GM10248 (cell line): ENCODE data around the gene PYURF.

Experiments
- CTCF ChIA-PET: fragments of 300-600 bp; sonication (Branson Sonifier 250); formaldehyde crosslinking; extraction: SDS; loops from one replicate; lab custom pipeline; 2021; ENCODE audit warnings: antibody characterized with exemption; lab: Yijun Ruan, JAX
- POLR2A ChIA-PET: fragments of 350-650 bp; sonication (Branson Sonifier 250); formaldehyde crosslinking; extraction: SDS; loops from one replicate; lab custom pipeline; 2020; ENCODE audit warnings: antibody characterized with exemption; lab: Yijun Ruan, JAX
- DNase-seq: peaks from one replicate; pipeline ENCODE4 v3.0.0; 2012; ENCODE audit errors: extremely low spot score
- CTCF ChIP-seq: IDR thresholded peaks from 2 replicates; pipeline ENCODE4 v1.5.1; 2012; ENCODE audit warnings: mild to moderate bottlenecking, low read depth; ENCODE audit errors: extremely low read depth, missing control alignments, control extremely low read depth

Gene PYURF

GRCh38 chr4:88514557-88515511 is 8.7 kb downstream of the PYURF start:
- DNase-seq, result no peak
- CTCF ChIA-PET, result interaction anchor here (0.6 to 12.8 kb wide), 45 partner anchors 8 to 662 kb away, joined by 3 to 266 read pairs (median 5); partner anchors contain the start of genes HERC5, HERC6, PPM1K and PYURF
- POLR2A ChIA-PET, result no interaction called here
- TF ChIP-seq CTCF, result no peak

- ChIA-PET POLR2A (interaction anchor here (0.5 kb wide), 1 partner anchor 223 kb away, joined by 3 read pairs; no protein-coding TSS in a partner anchor), CTCF (interaction anchor here (0.7 to 3.3 kb wide), 4 partner anchors 142 to 478 kb away, joined by 3 to 9 read pairs (median 4); no protein-coding TSS in a partner anchor)
- TF ChIP-seq CTCF, result no peak
- DNase-seq, result no peak
Measured at GRCh38 chr4:88511236-88511635, 12.3 kb downstream of the PYURF start.

- ChIA-PET POLR2A (no interaction called here), CTCF (interaction anchor here (1.0 kb wide), 1 partner anchor 284 kb away, joined by 3 read pairs; no protein-coding TSS in a partner anchor)
- no peak for DNase-seq
- TF ChIP-seq CTCF, result no peak
Measured at GRCh38 chr4:88503344-88503743, 20.2 kb downstream of the PYURF start.

- no peak for TF ChIP-seq CTCF
- CTCF ChIA-PET, result no interaction called here
- POLR2A ChIA-PET, result no interaction called here
- no peak for DNase-seq
Measured at GRCh38 chr4:88497859-88498409, 25.6 kb downstream of the PYURF start.

- ChIA-PET POLR2A (no interaction called here), CTCF (interaction anchor here (1.0 kb wide), 1 partner anchor 19 kb away, joined by 3 read pairs; no protein-coding TSS in a partner anchor)
- DNase-seq, result no peak
- TF ChIP-seq CTCF, result no peak
Measured at GRCh38 chr4:88489100-88489761, 34.3 kb downstream of the PYURF start.

GRCh38 chr4:88481537-88481936 is 42.0 kb downstream of the PYURF start:
- CTCF ChIA-PET, result interaction anchor here (0.9 to 1.9 kb wide), 3 partner anchors 28 to 262 kb away, joined by 3 to 7 read pairs (median 3); no protein-coding TSS in a partner anchor
- POLR2A ChIA-PET, result no interaction called here
- TF ChIP-seq CTCF, result no peak
- DNase-seq, result no peak
